ENCODE results near the gene ADM. TPM values are rescaled to one million over a fixed set of nuclear protein-coding genes. Genes with fewer than 3 reads are reported as not detected.

Gene ADM
- total RNA-seq, 1 donor: 925 TPM

DNA sequence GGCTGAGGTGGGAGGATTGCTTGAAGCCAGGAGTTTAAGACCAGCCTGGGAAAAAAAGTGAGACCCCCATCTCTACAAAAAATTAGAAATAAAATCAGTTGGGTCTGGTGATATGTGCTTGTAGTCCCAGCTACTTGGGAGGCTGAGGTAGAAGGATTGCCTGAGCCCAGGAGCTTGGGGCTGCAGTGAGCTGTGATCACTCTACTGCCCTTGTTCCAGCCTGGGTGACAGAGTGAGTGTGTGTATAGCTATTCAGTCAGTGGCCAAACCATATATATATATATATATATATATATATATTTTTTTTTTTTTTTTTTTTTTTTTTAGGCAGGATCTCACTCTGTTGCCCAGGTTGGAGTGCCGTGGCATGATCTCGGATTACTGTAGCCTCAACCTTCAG, 24.5 kb downstream of the ADM start:
- TF ChIP-seq, protein P1, sequence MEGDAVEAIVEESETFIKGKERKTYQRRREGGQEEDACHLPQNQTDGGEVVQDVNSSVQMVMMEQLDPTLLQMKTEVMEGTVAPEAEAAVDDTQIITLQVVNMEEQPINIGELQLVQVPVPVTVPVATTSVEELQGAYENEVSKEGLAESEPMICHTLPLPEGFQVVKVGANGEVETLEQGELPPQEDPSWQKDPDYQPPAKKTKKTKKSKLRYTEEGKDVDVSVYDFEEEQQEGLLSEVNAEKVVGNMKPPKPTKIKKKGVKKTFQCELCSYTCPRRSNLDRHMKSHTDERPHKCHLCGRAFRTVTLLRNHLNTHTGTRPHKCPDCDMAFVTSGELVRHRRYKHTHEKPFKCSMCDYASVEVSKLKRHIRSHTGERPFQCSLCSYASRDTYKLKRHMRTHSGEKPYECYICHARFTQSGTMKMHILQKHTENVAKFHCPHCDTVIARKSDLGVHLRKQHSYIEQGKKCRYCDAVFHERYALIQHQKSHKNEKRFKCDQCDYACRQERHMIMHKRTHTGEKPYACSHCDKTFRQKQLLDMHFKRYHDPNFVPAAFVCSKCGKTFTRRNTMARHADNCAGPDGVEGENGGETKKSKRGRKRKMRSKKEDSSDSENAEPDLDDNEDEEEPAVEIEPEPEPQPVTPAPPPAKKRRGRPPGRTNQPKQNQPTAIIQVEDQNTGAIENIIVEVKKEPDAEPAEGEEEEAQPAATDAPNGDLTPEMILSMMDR (IDR thresholded peaks at IDR 0.05; ENCODE audit: insufficient read depth, low read depth, low read length): no peak
- no peak for DNase-seq (ENCODE audit: low read depth)
- H3K4me3 ChIP-seq (ENCODE audit: low read depth, low read length): no peak overlapping the region

DNA sequence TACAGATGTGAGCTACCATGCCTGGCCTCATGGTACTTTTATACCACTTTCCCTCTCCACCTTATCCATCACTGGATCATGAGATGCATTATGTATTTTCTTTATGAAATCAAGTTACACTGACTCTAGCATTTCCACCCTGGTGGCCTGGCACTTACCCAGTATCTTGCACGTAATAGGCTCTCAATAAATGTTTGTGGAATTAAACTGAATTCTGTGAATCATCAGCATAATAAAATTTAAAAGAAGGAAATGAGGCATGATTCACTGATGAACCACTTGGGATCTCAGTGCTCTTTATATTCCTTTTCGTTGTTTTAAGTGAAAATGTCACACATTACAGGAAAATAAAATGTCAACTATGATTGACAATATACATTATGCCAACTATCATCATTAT, 25.1 kb downstream of the ADM start:
- no peak overlapping the region for H3K4me3 ChIP-seq (ENCODE audit: low read depth, low read length)
- DNase-seq (ENCODE audit: low read depth): peak; percentile 79
- TF ChIP-seq, protein P1 (IDR thresholded peaks at IDR 0.05; ENCODE audit: insufficient read depth, low read depth, low read length): no peak

DNA sequence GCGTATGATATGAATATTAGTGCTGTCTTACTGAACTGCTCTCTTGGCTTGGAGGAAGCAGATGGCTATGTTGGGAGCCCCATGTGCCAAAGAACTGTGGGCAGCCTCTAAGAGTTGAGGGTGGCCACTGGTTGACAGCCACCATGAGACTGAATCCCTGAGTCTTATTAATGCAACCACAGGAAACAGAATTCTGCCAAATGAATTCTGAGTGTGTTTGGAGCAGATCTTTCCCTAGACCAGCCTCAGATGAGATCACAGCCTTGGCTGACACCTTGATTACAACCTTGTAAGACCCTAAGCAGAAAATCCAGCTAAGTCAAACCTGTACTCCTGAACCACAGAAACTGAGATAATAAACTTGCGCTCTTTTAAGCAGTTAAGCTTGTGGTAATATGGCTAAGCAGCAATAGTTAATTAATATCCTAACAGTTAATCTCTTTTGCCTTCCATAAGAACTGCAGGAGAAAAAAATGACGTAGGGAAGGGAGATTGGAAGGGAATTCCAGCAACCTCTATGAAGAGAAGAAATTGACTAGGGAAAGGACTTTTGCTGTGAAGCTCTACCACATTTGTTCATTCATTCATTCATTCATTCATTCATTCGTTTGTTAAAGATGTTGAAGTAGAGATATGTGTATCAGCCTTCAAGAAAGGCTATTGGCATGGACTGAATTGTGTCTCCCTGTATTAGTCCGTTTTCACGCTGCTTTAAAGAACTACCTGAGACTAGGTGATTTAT, 26.8 kb downstream of the ADM start:
- no peak for DNase-seq (ENCODE audit: low read depth)
- H3K4me3 ChIP-seq (ENCODE audit: low read depth, low read length): no peak overlapping the region
- TF ChIP-seq, protein P1 (IDR thresholded peaks at IDR 0.05; ENCODE audit: insufficient read depth, low read depth, low read length): no peak

DNA sequence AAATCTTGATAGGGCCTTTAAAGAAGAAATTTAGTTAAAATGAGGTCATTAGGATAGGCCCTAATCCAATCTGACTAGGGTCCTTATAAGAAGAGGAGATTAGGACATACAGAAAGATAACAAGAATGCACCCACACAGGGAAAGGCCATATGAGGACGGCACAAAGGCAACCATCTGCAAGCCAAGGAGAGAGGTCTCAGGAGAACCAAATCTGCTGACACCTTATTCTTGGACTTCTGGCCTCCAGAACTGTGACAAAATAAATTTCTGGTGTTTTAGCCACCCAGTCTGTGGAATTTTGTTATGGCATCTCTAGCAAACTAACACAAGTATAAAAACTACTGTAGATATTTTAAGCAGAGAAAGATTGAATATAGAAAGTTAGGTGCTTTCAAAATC, 28.6 kb downstream of the ADM start:
- TF ChIP-seq, protein P1 (IDR thresholded peaks at IDR 0.05; ENCODE audit: insufficient read depth, low read depth, low read length): no peak
- DNase-seq (ENCODE audit: low read depth): no peak
- H3K4me3 ChIP-seq (ENCODE audit: low read depth, low read length): no peak overlapping the region

DNA sequence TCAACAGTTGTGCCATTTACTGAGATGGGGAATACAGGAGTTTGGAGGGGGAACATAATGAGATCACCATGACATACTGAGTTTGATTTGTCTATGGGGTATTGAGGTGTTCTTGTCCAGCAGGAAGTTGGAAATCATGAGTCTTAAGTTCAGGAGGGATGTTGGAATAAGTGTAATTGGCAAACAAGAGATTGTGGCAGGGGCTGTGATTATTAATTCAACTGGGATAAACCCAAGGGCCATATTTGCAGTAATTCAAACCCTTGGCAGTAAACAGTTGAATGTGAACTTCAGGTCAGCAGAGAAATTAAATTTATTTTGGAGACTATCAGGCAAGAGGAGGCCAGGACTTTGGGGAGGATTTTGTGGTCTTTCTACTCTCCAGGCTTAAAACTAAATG, 33.4 kb downstream of the ADM start:
- no peak for DNase-seq (ENCODE audit: low read depth)
- no peak overlapping the region for H3K4me3 ChIP-seq (ENCODE audit: low read depth, low read length)
- TF ChIP-seq, protein P1 (IDR thresholded peaks at IDR 0.05; ENCODE audit: insufficient read depth, low read depth, low read length): no peak

DNA sequence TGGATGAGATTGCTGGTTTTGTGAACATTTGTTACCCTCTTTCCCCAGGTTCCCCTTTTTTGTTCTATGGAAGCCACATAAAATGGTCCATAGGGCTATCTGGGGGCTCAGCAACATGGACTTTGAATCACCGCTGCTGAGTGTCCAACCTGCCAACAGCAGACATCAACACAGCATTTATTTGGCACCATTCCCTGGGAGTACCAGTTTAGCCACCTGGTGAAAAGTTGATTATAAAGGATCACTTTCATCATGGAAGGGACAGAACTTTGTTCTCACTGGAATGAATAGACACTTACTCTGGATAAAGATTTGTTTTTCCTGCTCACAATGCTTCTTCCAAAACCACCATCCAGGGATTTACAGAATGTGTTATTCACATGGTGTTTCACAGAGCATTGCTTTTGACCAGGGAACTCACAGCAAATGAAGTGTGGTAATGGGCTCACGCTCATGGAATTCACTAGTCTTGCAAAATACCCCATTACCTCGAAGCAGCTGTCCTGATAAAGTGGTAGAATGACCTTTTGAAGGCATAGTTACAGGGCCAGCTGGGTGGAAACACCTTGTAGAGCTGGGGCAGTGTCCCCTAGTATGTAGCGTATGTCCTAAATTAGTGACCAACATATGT, 43.9 kb downstream of the ADM start:
- no peak overlapping the region for H3K4me3 ChIP-seq (ENCODE audit: low read depth, low read length)
- TF ChIP-seq, protein P1 (IDR thresholded peaks at IDR 0.05; ENCODE audit: insufficient read depth, low read depth, low read length): no peak
- peak; percentile 81 for DNase-seq (ENCODE audit: low read depth)

Measured in fibroblast of villous mesenchyme (primary cell).